ENCODE measurements around the gene CFTR. TPM values are rescaled to one million over a fixed set of nuclear protein-coding genes. Genes with fewer than 3 reads are reported as not detected.

CFTR gene
- total RNA-seq, 1 donor from 2014 or later: 1.3 TPM

DNA sequence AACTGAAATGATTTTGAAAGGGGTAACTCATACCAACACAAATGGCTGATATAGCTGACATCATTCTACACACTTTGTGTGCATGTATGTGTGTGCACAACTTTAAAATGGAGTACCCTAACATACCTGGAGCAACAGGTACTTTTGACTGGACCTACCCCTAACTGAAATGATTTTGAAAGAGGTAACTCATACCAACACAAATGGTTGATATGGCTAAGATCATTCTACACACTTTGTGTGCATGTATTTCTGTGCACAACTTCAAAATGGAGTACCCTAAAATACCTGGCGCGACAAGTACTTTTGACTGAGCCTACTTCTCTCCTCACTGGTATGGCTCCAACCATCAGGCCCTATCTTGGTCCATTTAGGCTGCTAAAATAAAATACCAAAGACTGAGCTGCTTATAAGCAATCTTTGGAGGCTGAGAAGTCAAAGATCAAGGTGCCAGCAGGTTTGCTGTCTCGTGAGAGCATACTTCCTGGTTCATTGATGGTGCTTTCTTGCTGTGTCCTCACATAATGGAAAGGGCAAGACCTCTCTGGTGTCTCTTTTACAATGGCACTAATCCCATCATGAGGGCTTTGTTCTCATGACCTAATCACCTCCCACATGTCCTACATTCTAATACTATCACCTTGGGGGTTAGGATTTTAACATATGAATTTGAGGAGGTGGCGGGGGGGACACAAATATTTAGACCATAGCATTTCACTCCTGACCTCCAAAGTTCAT lies 173.3 kb downstream of the CFTR start:
- DNase-seq: no peak

DNA sequence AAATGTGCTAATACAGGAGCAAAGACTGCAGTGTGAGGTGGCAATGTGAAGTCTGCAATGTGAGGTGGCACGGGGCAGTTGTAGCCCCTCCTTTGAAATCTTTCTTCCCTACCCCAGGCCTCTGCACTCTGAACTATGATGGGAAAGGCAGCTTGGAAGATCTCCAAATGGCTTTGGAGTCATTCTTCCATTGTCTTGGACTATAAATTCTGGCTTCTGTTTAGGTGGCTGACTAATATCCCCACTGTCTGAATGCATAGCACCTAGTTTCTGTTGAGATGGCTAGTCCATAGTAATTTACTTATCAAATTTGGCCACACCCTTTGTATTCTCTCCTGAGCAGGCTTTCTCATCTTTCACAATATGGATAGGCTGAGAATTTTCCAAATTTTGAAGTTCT lies 175.0 kb downstream of the CFTR start:
- no peak for DNase-seq

DNA sequence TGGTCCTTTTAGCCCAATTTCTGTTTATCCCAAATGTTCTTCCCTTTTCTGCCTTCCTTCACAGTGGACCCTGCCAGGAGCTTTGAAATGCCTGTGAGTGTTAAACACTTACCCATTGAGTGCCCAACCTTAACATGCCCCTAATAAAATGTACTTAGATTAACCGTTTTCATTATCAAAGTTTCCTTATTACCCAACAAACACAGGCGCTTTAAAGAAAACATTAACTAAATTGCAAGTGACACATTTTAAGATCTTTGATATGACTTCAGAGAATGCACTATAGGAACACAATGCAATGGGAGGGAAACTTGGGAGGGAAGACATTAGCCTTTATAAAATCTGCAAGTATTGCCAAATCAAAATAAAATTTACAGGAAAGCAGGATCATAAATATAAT lies 177.0 kb downstream of the CFTR start:
- DNase-seq: no peak

DNA sequence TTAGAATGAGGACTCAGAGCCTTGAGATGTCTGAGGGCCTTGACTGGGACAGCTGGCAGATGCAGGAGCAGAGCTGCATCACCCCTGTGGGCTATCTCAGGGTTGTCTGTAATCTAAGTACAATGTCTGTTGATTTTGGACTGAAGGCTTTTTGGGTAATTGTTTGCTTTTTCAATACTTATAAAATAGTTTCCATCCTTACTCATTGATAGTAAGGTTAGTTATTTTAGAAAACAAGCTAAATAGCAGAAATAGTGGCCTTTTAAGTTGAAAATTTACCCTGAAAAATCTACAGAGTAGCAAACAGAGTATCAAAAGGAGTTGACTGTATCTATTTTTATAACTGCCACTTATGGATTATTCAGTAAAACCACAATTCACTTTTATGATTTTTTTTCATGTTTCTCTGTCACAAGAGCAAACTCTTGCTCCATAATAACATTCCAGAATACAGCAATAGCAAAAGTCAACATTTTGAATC lies 179.7 kb downstream of the CFTR start:
- DNase-seq: no peak

DNA sequence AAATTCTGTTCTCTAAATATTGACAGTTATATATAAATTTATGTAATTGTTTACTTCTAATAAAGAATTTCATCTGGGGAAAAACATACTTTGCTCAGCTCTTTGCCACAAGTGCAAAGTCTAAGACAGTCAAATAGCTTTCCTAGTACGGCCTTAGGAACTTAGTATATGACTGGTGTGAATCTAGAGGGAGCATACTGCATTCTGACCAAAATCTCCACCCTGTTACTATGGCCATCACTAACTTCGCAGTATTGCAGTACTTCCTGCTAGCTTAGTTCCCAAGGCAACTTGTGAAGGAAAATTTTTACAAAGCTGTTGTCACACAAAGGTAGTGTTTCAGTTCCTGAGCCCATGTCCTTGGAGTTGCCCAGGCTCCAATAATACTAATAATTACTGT lies 181.5 kb downstream of the CFTR start:
- no peak for DNase-seq

DNA sequence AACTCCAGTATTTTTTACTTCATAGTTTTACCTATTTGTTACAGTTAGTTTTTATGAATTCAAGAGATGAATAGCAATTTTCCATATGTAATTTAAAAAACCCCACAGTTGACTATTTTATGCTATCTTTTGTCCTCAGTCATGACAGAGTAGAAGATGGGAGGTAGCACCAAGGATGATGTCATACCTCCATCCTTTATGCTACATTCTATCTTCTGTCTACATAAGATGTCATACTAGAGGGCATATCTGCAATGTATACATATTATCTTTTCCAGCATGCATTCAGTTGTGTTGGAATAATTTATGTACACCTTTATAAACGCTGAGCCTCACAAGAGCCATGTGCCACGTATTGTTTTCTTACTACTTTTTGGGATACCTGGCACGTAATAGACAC lies 184.2 kb downstream of the CFTR start:
- no peak for DNase-seq

DNA sequence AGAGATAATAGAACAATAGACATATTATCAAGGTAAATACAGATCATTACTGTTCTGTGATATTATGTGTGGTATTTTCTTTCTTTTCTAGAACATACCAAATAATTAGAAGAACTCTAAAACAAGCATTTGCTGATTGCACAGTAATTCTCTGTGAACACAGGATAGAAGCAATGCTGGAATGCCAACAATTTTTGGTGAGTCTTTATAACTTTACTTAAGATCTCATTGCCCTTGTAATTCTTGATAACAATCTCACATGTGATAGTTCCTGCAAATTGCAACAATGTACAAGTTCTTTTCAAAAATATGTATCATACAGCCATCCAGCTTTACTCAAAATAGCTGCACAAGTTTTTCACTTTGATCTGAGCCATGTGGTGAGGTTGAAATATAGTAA lies 185.5 kb downstream of the CFTR start:
- DNase-seq: no peak

DNA sequence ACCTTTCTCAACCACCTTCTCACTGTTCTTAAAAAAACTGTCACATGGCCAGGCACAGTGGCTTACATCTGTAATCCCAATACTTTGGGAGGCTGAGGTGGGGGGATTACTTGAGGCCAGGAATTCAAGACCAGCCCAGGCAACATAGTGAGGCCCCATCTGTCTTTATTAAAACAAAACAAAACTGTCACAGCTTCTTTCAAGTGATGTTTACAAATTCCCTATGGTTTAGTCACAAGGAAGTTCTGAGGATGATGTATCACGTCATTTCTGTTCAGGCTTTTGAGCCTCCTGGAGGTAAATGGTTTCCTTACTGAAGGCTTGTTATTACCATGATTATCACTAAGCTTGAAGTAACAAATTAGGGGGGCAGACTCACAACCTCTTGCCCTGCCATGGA lies 186.2 kb downstream of the CFTR start:
- no peak for DNase-seq

DNA sequence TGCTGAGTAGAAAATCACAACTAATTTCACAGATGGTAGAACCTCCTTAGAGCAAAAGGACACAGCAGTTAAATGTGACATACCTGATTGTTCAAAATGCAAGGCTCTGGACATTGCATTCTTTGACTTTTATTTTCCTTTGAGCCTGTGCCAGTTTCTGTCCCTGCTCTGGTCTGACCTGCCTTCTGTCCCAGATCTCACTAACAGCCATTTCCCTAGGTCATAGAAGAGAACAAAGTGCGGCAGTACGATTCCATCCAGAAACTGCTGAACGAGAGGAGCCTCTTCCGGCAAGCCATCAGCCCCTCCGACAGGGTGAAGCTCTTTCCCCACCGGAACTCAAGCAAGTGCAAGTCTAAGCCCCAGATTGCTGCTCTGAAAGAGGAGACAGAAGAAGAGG lies 186.9 kb downstream of the CFTR start:
- DNase-seq: no peak

DNA sequence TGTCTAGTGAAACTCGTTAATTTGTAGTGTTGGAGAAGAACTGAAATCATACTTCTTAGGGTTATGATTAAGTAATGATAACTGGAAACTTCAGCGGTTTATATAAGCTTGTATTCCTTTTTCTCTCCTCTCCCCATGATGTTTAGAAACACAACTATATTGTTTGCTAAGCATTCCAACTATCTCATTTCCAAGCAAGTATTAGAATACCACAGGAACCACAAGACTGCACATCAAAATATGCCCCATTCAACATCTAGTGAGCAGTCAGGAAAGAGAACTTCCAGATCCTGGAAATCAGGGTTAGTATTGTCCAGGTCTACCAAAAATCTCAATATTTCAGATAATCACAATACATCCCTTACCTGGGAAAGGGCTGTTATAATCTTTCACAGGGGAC lies 187.6 kb downstream of the CFTR start:
- no peak for DNase-seq

DNA sequence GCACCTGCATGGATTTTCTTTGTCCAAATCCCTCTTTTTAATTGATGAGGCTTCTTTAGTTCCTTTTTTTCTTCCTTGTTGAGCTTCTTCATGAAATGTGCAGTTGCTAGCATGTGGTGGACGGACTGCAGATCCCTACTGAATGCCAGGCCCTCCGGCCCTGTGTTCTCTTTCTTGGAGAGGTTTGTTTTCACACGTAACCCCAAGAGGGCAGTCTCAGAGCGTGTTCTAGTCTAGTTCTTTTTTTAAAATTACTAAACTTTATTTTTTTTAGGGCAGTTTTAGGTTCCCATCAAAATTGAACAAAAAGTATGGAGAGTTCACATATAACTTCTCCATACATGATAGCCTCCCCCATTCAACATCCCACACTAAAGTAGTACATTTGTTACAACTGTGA lies 190.0 kb downstream of the CFTR start:
- no peak for DNase-seq

DNA sequence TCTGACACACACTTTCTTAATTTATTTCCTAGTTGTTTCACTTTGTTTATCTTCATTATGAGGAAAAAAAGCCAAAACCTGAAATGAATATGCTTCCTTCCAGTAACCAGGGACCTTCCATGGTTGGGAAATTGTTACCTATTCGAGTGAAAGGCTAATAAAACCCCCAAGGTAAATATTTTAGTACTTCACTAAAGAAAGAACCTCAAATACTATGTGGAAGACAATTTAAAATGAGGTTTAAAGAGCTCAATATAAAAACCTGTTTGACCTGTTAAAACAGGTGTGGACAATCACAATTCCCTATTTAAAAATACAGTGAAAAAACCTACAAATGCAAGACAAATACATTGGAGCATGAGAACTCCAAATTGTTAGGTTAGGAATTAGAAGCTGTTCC lies 192.6 kb downstream of the CFTR start:
- peak; percentile 35 for DNase-seq

DNA sequence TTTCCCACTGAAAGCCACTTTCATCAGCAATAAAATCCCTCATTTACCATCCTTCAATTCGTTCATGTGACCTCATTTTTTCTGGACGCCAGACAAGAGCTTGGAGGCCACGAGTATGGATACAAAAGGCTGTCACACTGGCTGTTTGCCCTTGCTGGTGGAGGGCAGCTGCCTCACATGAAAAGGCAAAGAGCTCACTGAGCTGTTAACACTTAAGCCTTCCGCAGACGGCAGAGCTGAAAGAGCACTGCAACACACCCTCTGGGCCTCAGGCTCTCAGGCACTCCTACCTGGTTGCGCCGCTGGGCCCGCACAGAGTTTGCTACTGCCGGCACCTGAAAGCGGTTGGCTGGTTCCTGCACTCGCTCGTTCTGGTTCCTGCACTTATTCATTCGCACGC lies 193.5 kb downstream of the CFTR start:
- DNase-seq: peak; percentile 23

DNA sequence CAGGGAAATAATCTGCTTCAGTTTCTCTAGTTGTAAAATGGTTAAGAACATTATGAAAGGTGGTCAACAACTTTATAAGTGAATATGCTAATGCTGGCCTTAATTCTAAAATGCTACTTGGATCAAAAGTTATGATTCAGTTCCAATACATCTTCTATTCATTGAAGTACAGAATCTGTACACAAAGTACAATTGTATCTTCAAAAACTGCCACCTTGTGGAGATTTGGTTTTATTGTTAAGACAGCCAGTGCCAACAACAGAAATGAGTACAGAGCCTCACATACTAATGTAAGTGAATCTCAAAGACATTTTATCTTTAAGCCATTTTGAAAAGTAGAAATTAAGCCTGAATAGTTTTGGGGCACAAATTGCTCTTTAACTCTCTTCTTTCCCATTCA lies 194.0 kb downstream of the CFTR start:
- DNase-seq: peak; percentile 37

DNA sequence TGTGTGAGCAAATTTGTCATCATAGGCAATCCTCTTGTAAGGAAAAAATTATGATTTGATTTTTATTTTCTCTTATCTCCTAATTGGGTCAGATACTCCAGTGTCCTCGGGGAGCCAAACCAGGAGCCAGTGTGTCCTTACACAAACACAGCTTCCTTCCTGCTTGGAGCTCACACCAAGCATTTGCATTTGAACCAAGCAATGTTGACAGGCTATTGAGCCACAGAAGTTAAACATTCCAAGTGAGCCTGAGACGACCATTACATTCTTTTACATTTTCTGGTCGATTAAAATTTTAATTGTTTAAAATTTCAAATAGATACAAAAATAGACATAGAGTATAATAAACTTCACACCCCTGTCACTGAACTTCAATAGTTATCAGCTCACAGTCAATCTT lies 194.8 kb downstream of the CFTR start:
- DNase-seq: no peak

DNA sequence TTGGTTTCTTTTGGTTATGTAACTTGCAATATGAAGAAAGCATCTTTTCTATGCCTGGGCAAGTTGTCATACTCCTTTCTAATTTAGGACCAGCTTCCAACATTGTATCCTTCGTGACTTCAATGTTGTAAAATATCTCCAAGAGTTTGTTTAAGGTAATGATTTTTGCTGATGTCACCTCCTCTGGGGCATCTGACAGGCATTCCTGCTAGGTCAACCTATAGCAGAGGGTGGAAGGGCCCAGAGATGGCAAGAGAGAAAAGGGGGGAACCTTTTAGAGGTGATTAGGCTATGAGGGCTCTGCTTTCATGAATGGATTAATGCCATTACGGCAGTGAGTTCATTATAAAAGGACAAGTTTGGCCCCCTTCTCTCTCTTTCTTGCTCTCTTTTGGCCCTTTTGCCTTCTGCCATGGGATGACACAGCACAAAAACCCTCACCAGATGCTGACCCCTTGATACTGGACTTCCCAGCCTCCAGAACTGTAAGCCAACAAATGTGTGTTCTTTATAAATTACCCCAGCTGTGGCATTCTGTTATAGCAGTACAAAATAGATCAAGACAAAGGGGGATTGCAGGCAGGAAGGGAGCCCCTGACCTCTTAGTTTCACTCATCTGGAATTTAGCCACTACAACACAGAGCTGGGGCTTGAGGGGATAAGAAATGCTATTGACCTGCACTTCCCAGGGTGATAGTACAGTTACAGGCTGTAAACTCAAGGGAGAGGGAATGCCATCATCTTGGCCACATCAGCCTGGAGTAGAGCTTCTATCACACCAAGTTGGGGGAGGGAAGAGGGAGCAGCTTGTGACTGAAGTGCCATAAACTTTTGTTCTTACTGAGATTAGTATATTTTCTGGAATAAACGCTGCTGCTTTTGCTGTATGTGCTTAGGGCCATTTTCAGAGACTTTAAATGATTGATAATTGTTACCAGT lies 195.9 kb downstream of the CFTR start:
- DNase-seq: no peak

DNA sequence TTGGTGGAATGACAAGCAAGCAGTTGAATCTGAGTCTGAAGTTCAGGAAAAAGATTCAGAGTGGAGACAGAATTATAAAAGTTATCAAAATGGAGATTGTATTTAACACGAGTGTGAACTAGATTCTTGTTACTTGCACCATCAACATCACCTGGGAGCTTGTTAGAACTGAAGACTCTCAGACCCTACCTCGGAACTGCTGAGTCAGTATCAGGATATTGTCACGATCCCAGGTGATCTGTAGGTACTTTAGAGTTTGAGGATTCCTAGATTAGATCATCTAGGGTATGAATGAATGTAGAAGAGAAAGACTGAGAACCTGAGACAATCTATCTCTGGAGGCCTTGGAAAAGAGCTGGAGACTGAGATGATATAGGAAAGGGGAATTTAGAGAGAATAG lies 199.3 kb downstream of the CFTR start:
- no peak for DNase-seq

DNA sequence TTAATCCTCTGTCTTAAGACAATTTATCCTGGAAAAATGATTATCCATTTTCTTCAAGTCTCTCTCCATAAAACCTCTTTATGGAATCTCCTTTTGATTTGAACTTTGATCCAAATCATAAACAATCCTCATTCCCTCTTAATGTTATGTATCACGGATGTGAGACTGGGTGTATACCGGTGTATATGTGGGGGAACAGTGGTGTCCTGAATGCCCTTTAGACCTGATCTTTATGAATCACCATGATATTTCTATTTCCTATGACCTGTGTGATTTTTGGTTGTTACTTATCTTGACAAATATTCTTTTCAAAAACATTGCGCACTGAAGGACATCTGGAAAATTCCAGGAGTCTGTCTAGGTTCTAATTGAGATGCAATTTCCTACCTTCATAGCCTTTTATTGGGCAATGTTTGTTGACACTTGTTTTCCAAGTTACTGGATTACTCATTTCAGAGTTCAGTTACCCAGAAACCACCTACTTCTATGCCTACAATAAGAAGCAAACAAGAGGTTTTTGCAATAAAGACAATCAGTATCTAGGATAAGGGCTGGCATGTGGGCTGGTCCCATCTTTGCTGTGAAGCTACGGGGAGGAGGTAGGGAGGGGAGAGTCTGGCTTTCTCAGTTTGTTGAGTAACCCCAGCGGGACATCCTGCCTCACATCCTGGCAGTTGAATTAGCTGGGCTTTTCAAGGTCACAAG lies 203.0 kb downstream of the CFTR start:
- DNase-seq: no peak

DNA sequence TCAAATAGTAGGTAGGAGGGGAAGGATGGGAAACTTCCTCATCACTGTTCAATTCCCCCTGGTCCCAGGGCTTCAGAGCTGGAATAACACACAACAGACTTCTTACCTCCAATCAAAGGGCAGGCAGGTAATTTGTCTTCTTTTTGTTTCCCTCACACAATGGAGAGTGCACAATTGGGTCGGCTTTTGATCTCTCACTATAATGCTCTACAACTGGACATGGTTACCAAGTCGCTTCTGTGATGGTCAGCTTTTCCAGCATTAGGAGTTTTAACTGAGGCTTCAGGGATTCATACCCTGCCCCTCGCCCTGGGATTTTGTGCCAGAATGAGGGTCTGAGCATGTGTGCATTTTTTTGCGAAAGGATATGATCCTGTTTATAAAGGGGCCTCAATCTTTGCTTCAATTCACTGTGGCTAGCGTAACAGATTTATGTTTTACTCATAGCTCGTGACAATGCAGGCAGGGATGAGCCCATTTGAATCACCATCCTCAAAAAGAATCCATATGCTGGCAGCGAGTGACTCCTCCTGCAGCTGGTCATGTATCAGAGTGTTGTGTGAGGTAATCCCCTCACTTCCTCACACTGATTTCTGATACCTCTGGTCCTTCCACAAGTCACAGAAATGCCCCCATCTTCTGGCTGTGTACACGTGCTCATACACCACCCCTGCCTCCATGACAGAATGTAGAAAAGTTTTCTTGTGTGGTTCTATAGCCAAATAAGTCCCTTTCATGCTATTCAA lies 203.8 kb downstream of the CFTR start:
- DNase-seq: no peak

DNA sequence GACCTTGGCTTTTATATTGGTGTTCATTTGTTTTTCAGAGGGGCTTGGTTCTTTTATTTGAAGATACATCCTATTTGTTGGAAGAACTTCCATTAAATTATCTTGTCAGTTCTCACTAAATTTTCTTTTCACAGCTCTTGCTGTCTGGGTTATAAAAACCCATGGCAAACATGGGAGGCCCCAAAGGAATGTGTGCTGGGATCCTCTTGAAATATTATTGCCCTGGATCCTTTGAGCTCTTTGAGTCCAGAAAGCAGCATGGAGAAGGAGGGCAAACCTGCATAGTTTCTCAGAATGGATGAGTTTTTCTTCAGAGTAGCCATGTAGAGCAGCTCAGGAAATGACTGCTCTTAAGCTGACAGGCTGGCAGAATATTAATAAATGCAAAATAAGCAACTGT lies 206.0 kb downstream of the CFTR start:
- no peak for DNase-seq

DNA sequence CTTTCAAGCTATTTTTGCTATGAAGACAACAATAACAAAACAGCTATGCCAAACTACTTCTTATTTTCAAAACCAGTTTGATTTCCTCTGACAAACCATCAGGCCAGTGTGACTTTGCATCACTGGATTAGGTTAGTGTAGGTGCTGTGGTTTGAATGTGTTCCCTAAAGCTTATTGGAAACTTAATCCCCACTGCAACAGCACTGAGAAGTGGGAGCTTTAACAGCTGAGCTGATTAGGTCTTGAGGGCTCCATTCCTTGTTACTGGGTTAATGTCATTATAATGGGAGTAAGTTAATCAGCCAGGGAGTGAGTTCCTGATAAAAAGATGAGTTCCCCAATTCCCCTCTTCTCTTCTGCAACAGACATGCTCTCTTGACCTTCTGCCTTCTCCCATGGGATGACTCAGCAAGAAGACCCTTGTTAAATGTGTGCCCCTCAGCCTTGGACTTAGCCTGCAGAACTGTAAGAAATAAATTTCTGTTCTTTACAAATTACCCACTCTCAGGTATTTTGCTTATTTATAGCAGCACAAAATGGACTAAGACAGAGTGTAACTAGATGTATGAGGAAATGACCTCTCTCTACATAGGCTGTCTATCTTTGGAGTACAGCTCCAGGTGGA lies 206.6 kb downstream of the CFTR start:
- DNase-seq: no peak

DNA sequence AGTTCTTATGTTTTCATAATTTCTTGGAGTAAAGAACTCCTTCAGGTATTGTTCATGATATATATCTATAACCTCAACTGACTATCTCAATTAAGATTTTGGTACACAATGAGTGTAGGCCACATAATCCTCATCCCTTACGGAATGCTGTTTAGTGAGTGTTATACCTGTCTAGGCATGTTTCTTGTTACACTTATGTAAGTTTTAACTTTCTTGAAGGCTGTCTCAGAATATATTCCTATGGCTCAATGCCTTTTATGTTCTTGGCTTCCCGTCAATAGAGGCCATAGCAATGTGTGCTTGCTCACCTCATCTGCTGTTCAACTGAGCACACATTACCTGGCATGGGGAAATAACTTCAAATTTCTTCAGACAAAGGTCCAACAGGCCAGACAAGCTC lies 208.3 kb downstream of the CFTR start:
- DNase-seq: peak; percentile 17

Data from tongue (tissue), 2 donors.